ENCODE results near the gene LPCAT1.

Gene LPCAT1

GRCh38 chr5:1547236-1547635 is 23.5 kb upstream of the LPCAT1 start:
- Histone ChIP-seq H3K9me3 (ENCODE audit: insufficient read depth, low read length) (no peaks in the 10 kb centered on the region), H3K36me3 (ENCODE audit: insufficient read depth, insufficient read length, low read length) (no peaks in the 10 kb centered on the region), H3K4me1 (ENCODE audit: insufficient read depth, insufficient read length) (no peaks in the 10 kb centered on the region), H3K4me3 (ENCODE audit: insufficient read length, low read depth) (no peak overlapping the region), H3K9ac (ENCODE audit: insufficient read length, low read depth) (no peak overlapping the region), H3K27me3 (ENCODE audit: insufficient read depth, insufficient read length) (peaks cover 4% of the 10 kb centered on the region)
- no peak for DNase-seq (ENCODE audit: low read depth, low spot score)
- no peak for TF ChIP-seq YY1 (IDR thresholded peaks at IDR 0.05; ENCODE audit: insufficient read depth, insufficient read length)
- no peak for TF ChIP-seq ZNF274 (IDR thresholded peaks at IDR 0.05; ENCODE audit: low read depth, low read length)
- TF ChIP-seq SUZ12 (IDR thresholded peaks at IDR 0.05; ENCODE audit: extremely low read depth, insufficient read depth, insufficient read length), result no peak

DNA sequence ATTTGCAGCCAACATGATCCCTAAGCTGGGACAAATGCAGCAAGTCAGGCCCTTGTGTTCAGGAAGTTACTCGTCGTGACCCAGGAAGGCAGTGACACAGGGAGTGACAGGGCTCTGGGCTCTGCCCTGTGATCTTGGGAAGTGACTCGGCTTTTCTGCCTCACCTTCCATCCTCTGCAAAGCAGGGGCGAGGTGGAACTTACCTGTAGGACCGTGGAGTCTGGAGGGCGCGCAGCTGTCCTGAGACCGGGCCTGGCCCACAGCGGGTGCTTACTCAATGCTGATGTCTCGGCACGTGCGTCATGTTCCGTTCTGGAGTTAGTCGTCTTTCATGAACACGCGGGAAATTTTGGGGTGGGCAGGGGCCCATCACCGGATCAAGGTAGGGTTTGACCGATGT is 22.8 kb upstream of the LPCAT1 start:
- Histone ChIP-seq H3K36me3 (ENCODE audit: insufficient read depth, insufficient read length, low read length) (no peaks in the 10 kb centered on the region), H3K9me3 (ENCODE audit: insufficient read depth, low read length) (no peaks in the 10 kb centered on the region), H3K9ac (ENCODE audit: insufficient read length, low read depth) (no peak overlapping the region), H3K4me1 (ENCODE audit: insufficient read depth, insufficient read length) (no peaks in the 10 kb centered on the region), H3K27me3 (ENCODE audit: insufficient read depth, insufficient read length) (peaks cover 4% of the 10 kb centered on the region), H3K4me3 (ENCODE audit: insufficient read length, low read depth) (no peak overlapping the region)
- DNase-seq (ENCODE audit: low read depth, low spot score), result no peak
- TF ChIP-seq SUZ12 (IDR thresholded peaks at IDR 0.05; ENCODE audit: extremely low read depth, insufficient read depth, insufficient read length) (no peak), YY1 (IDR thresholded peaks at IDR 0.05; ENCODE audit: insufficient read depth, insufficient read length) (no peak), ZNF274 (IDR thresholded peaks at IDR 0.05; ENCODE audit: low read depth, low read length) (no peak)

GRCh38 chr5:1545805-1546355 is 22.1 kb upstream of the LPCAT1 start:
- H3K4me1 ChIP-seq (ENCODE audit: insufficient read depth, insufficient read length), result no peaks in the 10 kb centered on the region
- H3K4me3 ChIP-seq (ENCODE audit: insufficient read length, low read depth), result no peak overlapping the region
- peaks cover 4% of the 10 kb centered on the region for H3K27me3 ChIP-seq (ENCODE audit: insufficient read depth, insufficient read length)
- TF ChIP-seq YY1 (IDR thresholded peaks at IDR 0.05; ENCODE audit: insufficient read depth, insufficient read length), result no peak
- H3K9ac ChIP-seq (ENCODE audit: insufficient read length, low read depth), result no peak overlapping the region
- no peaks in the 10 kb centered on the region for H3K36me3 ChIP-seq (ENCODE audit: insufficient read depth, insufficient read length, low read length)
- DNase-seq (ENCODE audit: low read depth, low spot score), result no peak
- H3K9me3 ChIP-seq (ENCODE audit: insufficient read depth, low read length), result no peaks in the 10 kb centered on the region

GRCh38 chr5:1545126-1545804 is 21.5 kb upstream of the LPCAT1 start:
- Histone ChIP-seq H3K9ac (ENCODE audit: insufficient read length, low read depth) (no peak overlapping the region), H3K36me3 (ENCODE audit: insufficient read depth, insufficient read length, low read length) (no peaks in the 10 kb centered on the region), H3K27me3 (ENCODE audit: insufficient read depth, insufficient read length) (peaks cover 4% of the 10 kb centered on the region), H3K4me3 (ENCODE audit: insufficient read length, low read depth) (no peak overlapping the region), H3K9me3 (ENCODE audit: insufficient read depth, low read length) (no peaks in the 10 kb centered on the region), H3K4me1 (ENCODE audit: insufficient read depth, insufficient read length) (no peaks in the 10 kb centered on the region)
- no peak for DNase-seq (ENCODE audit: low read depth, low spot score)
- TF ChIP-seq SUZ12 (IDR thresholded peaks at IDR 0.05; ENCODE audit: extremely low read depth, insufficient read depth, insufficient read length) (no peak), YY1 (IDR thresholded peaks at IDR 0.05; ENCODE audit: insufficient read depth, insufficient read length) (no peak), ZNF274 (IDR thresholded peaks at IDR 0.05; ENCODE audit: low read depth, low read length) (no peak)

DNA sequence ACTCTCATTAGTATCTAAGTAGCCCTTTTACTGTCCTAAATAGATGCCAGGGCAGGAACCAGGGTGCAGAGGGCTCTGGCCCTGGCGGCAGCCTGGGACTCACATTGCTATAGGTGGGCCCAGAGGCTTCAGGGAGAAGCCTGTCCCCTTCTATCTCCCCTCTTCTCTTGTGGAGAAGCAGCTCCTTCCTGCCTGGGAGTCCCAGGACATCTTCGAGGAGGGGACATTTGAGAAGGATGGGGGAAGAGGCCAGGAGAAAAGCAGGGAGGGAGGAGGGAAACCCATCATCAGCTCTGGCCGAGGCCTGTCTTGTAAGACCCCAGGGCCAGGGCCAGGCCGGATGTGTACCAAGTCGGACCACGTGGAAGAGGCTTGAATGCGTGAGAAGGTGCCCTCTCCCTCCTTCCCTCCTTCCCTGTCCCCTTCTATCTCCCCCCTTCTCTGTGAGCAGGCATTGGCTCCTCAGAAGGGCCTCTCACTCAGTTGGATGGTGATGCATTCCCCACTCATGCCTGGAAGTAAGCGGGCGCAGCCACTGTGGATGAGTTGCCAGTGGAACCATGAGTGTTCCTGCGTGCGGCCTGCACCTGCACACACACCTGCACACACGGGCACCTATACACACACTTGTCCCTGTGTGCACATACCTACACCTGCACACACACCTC is 20.7 kb upstream of the LPCAT1 start:
- no peak for TF ChIP-seq SUZ12 (IDR thresholded peaks at IDR 0.05; ENCODE audit: extremely low read depth, insufficient read depth, insufficient read length)
- Histone ChIP-seq H3K9ac (ENCODE audit: insufficient read length, low read depth) (no peak overlapping the region), H3K4me3 (ENCODE audit: insufficient read length, low read depth) (no peak overlapping the region), H3K9me3 (ENCODE audit: insufficient read depth, low read length) (peaks cover 7% of the 10 kb centered on the region; the same call in 1 of the 2 replicates), H3K4me1 (ENCODE audit: insufficient read depth, insufficient read length) (no peaks in the 10 kb centered on the region), H3K36me3 (ENCODE audit: insufficient read depth, insufficient read length, low read length) (no peaks in the 10 kb centered on the region), H3K27me3 (ENCODE audit: insufficient read depth, insufficient read length) (peaks cover 7% of the 10 kb centered on the region)
- no peak for DNase-seq (ENCODE audit: low read depth, low spot score)

GRCh38 chr5:1543398-1544293 is 19.9 kb upstream of the LPCAT1 start:
- H3K4me1 ChIP-seq (ENCODE audit: insufficient read depth, insufficient read length), result no peaks in the 10 kb centered on the region
- TF ChIP-seq YY1 (IDR thresholded peaks at IDR 0.05; ENCODE audit: insufficient read depth, insufficient read length) (no peak), ZNF274 (IDR thresholded peaks at IDR 0.05; ENCODE audit: low read depth, low read length) (no peak), SUZ12 (IDR thresholded peaks at IDR 0.05; ENCODE audit: extremely low read depth, insufficient read depth, insufficient read length) (no peak)

DNA sequence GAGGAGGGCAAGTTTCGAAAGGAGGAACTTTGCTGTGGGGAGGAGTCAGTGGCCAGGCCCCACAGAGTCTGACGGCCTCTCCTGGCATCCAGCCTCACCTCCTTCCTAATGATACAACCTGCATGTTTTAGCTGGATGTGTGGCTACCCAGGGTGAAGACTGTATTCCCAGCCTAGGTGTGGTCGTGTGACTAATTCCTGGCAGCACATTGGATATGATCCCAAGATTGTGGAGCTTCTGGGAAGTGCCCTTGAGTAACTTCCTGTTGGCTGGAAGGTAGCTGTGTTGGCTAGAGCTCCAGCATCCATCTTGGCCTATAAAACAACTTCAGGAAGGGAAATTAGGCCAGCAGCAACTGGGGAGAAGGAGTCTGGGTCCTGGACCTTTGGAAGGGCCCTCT is 19.0 kb upstream of the LPCAT1 start:
- no peaks in the 10 kb centered on the region for H3K4me1 ChIP-seq (ENCODE audit: insufficient read depth, insufficient read length)
- no peak for DNase-seq (ENCODE audit: low read depth, low spot score)
- H3K36me3 ChIP-seq (ENCODE audit: insufficient read depth, insufficient read length, low read length), result no peaks in the 10 kb centered on the region
- H3K27me3 ChIP-seq (ENCODE audit: insufficient read depth, insufficient read length), result peaks cover 7% of the 10 kb centered on the region
- TF ChIP-seq SUZ12 (IDR thresholded peaks at IDR 0.05; ENCODE audit: extremely low read depth, insufficient read depth, insufficient read length) (no peak), ZNF274 (IDR thresholded peaks at IDR 0.05; ENCODE audit: low read depth, low read length) (no peak), YY1 (IDR thresholded peaks at IDR 0.05; ENCODE audit: insufficient read depth, insufficient read length) (no peak)
- H3K9me3 ChIP-seq (ENCODE audit: insufficient read depth, low read length), result peaks cover 7% of the 10 kb centered on the region; the same call in 1 of the 2 replicates
- no peak overlapping the region for H3K9ac ChIP-seq (ENCODE audit: insufficient read length, low read depth)
- H3K4me3 ChIP-seq (ENCODE audit: insufficient read length, low read depth), result no peak overlapping the region

More at GRCh38 chr5:1543398-1544293, 19.9 kb upstream of the LPCAT1 start:
- peaks cover 7% of the 10 kb centered on the region; the same call in 1 of the 2 replicates for H3K9me3 ChIP-seq (ENCODE audit: insufficient read depth, low read length)
- H3K9ac ChIP-seq (ENCODE audit: insufficient read length, low read depth), result no peak overlapping the region
- H3K36me3 ChIP-seq (ENCODE audit: insufficient read depth, insufficient read length, low read length), result no peaks in the 10 kb centered on the region
- H3K4me3 ChIP-seq (ENCODE audit: insufficient read length, low read depth), result no peak overlapping the region
- DNase-seq (ENCODE audit: low read depth, low spot score), result no peak
- H3K27me3 ChIP-seq (ENCODE audit: insufficient read depth, insufficient read length), result peaks cover 7% of the 10 kb centered on the region
